ENCODE results near the gene ATP8B1.

GRCh38 chr18:57651914-57652313 lies 151.2 kb downstream of the ATP8B1 start:
- no peak for TF ChIP-seq EP300 (IDR thresholded peaks at IDR 0.05; ENCODE audit: low read depth)
- TF ChIP-seq CTCF (IDR thresholded peaks at IDR 0.05) = no peak
- no peak for TF ChIP-seq POLR2A (IDR thresholded peaks at IDR 0.05)
- TF ChIP-seq POLR2AphosphoS5 (IDR thresholded peaks at IDR 0.05) = no peak

Data from transverse colon (tissue), 4 donors.